GM12878 (cell line): ENCODE data around the gene FAM72A.

ENCODE experiments used
- CTCF ChIP-seq, 3 experiments: IDR thresholded peaks in 2 of 3; conservative IDR thresholded peaks in 1 of 3; 2 replicates each; pipeline ENCODE4 v1.5.1; 2011; ENCODE audit warnings: low read depth in 3 of 3, low read length in 3 of 3, mild to moderate bottlenecking in 3 of 3, control low read depth in 2 of 3, moderate library complexity in 2 of 3, inconsistent platforms in 1 of 3, mixed read lengths in 1 of 3; ENCODE audit not compliant: control insufficient read depth in 2 of 3, insufficient read depth in 1 of 3; ENCODE audit errors: extremely low read depth in 1 of 3
- KAT2A ChIP-seq: conservative IDR thresholded peaks from 2 replicates; pipeline ENCODE4 v1.6.1; 2011; ENCODE audit warnings: low read depth, low read length; ENCODE audit not compliant: control insufficient read depth
- NFYB ChIP-seq: IDR thresholded peaks from 2 replicates; pipeline ENCODE4 v1.6.1; 2011; ENCODE audit warnings: low read depth, mild to moderate bottlenecking, low read length, improper control_type of control experiment, moderate library complexity; ENCODE audit not compliant: insufficient read depth
- NKRF ChIP-seq: fragments of 450-650 bp; conservative IDR thresholded peaks from 2 replicates; pipeline ENCODE4 v1.6.1; 2017; ENCODE audit warnings: mild to moderate bottlenecking, moderate library complexity
- NR2C2 ChIP-seq: IDR thresholded peaks from 2 replicates; pipeline ENCODE4 v1.6.1; 2011; ENCODE audit warnings: borderline replicate concordance, low read depth; ENCODE audit not compliant: control insufficient read depth, insufficient read length
- PAX8 ChIP-seq: fragments of 450-650 bp; IDR thresholded peaks from 2 replicates; pipeline ENCODE4 v1.6.1; 2017; ENCODE audit warnings: mild to moderate bottlenecking, moderate library complexity
- POLR2A ChIP-seq: IDR thresholded peaks from 2 replicates; pipeline ENCODE4 v1.6.1; 2011; ENCODE audit warnings: low read depth, mild to moderate bottlenecking, low read length
- POLR2AphosphoS5 ChIP-seq: IDR thresholded peaks from 2 replicates; pipeline ENCODE4 v1.6.1; 2011; ENCODE audit warnings: mild to moderate bottlenecking, low read length, inconsistent platforms
- REST ChIP-seq: IDR thresholded peaks from 2 replicates; pipeline ENCODE4 v1.6.1; 2012; ENCODE audit warnings: mild to moderate bottlenecking, low read depth, low read length
- SRF ChIP-seq, 2 experiments: IDR thresholded peaks; 2 replicates each; pipeline ENCODE4 v1.6.1; 2011; ENCODE audit warnings: low read depth in 2 of 2, low read length in 2 of 2, mild to moderate bottlenecking in 1 of 2, moderate library complexity in 1 of 2

- TF ChIP-seq CTCF (IDR thresholded peaks at IDR 0.05 in 2 of 3, conservative IDR thresholded peaks at IDR 0.05 in 1 of 3; ENCODE audit: control insufficient read depth in 2 of 3, extremely low read depth in 1 of 3, insufficient read depth in 1 of 3, low read depth in 3 of 3, low read length in 3 of 3): no peak
- no peak for TF ChIP-seq POLR2AphosphoS5
- no peak for TF ChIP-seq POLR2A
- TF ChIP-seq NKRF: no peak
- TF ChIP-seq NFYB: no peak
- no peak for TF ChIP-seq SRF (IDR thresholded peaks at IDR 0.05; ENCODE audit: low read depth in 2 of 2, low read length in 2 of 2)
- TF ChIP-seq REST: no peak
- TF ChIP-seq KAT2A: no peak
- no peak for TF ChIP-seq NR2C2
- no peak for TF ChIP-seq PAX8
Measured at GRCh38 chr1:206143537-206144172, 59.0 kb downstream of the FAM72A start.
